ENCODE data around the gene ARMC8.

DNA sequence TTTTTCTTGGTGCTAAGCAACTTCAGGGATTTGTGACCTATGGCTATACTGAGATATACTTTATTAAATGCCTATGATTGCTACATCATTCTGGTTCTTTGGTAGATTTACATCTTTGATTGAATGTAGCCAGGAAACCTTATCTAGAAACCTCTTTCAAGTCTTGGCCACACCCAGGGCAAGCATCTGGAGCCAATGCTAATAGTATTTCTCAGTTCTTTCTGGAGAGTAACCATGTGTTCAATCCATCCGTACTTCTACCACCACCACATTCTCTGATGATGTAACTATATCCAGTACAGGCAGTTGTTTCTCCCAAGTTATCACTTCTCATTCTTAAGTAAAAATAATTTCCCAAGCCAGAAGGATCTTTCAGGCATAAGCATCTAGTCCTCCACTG, 73.5 kb downstream of the ARMC8 start:
- TF ChIP-seq, protein P1, sequence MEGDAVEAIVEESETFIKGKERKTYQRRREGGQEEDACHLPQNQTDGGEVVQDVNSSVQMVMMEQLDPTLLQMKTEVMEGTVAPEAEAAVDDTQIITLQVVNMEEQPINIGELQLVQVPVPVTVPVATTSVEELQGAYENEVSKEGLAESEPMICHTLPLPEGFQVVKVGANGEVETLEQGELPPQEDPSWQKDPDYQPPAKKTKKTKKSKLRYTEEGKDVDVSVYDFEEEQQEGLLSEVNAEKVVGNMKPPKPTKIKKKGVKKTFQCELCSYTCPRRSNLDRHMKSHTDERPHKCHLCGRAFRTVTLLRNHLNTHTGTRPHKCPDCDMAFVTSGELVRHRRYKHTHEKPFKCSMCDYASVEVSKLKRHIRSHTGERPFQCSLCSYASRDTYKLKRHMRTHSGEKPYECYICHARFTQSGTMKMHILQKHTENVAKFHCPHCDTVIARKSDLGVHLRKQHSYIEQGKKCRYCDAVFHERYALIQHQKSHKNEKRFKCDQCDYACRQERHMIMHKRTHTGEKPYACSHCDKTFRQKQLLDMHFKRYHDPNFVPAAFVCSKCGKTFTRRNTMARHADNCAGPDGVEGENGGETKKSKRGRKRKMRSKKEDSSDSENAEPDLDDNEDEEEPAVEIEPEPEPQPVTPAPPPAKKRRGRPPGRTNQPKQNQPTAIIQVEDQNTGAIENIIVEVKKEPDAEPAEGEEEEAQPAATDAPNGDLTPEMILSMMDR (IDR thresholded peaks at IDR 0.05 in 8 of 11, conservative IDR thresholded peaks at IDR 0.05 in 3 of 11), result no peak
- no peak for TF ChIP-seq POLR2AphosphoS5 (IDR thresholded peaks at IDR 0.05)

All from spleen (tissue), 7 donors.